HEK293T (cell line): ENCODE results near the gene SEMA4A.

Source experiments
- ARNT ChIP-seq: fragments of 450-650 bp; IDR thresholded peaks from 2 replicates; pipeline ENCODE4 v1.6.1; 2017; ENCODE audit warnings: mild to moderate bottlenecking
- BHLHE40 ChIP-seq: fragments of 450-650 bp; IDR thresholded peaks from 2 replicates; pipeline ENCODE4 v1.6.1; 2016; ENCODE audit warnings: mild to moderate bottlenecking, moderate library complexity, borderline replicate concordance
- CTBP1 ChIP-seq: fragments of 450-650 bp; IDR thresholded peaks from 2 replicates; pipeline ENCODE4 v1.6.1; 2016; ENCODE audit warnings: borderline replicate concordance
- ELF4 ChIP-seq: fragments of 450-650 bp; IDR thresholded peaks from 2 replicates; pipeline ENCODE4 v1.6.1; 2017; ENCODE audit warnings: antibody characterized with exemption
- FOXA1 ChIP-seq: fragments of 450-650 bp; IDR thresholded peaks from 2 replicates; pipeline ENCODE4 v1.6.1; 2016; ENCODE audit warnings: mild to moderate bottlenecking
- FOXK2 ChIP-seq: fragments of 450-650 bp; IDR thresholded peaks from 2 replicates; pipeline ENCODE4 v1.6.1; 2016; ENCODE audit warnings: mild to moderate bottlenecking
- FOXM1 ChIP-seq: fragments of 450-650 bp; IDR thresholded peaks from 2 replicates; pipeline ENCODE4 v1.6.1; 2017; ENCODE audit warnings: mild to moderate bottlenecking, borderline replicate concordance
- L3MBTL2 ChIP-seq: fragments of 450-650 bp; conservative IDR thresholded peaks from 2 replicates; pipeline ENCODE4 v1.6.1; 2016; ENCODE audit warnings: mild to moderate bottlenecking
- SP1 ChIP-seq: fragments of 450-650 bp; IDR thresholded peaks from 2 replicates; pipeline ENCODE4 v1.6.1; 2017
- SUZ12 ChIP-seq: fragments of 450-650 bp; IDR thresholded peaks from 2 replicates; pipeline ENCODE4 v1.6.1; 2016; ENCODE audit warnings: mild to moderate bottlenecking
- TARDBP ChIP-seq: fragments of 450-650 bp; IDR thresholded peaks from 2 replicates; pipeline ENCODE4 v1.6.1; 2016
- ZNF384 ChIP-seq: fragments of 450-650 bp; IDR thresholded peaks from 2 replicates; pipeline ENCODE4 v1.6.1; 2016
- TF ChIP-seq, protein P1 (sequence below): fragments of 450-650 bp; IDR thresholded peaks from 2 replicates; pipeline ENCODE4 v1.6.1; 2016

DNA sequence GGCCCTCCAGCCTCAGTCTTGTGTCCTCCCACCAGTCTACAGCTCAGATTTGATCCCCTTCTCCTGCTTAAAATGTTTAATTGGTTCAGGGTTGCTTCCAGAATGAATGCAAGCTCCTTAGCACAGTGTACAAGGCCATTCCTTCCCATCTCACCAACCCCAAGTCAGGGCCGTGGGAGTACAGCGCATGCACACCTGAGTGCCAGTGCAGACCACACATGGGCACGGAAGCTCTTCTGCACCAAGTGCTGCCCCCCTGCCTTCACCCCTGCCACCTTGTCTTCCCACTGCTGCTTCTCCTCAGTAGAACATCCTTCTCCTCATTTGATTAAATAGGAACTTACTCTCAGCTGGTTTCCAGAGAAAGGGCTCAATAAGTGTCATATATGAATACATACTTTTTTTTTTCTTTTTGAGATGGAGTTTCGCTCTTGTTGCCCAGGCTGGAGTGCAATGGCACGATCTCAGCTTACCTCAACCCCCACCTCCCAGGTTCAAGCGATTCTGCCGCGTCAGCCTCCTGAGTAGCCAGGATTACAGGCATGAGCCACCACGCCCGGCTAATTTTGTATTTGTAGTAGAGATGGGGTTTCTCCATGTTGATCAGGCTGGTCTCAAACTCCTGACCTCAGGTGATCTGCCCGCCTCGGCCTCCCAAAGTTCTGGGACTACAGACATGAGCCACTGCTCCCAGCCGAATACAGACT is 68.8 kb downstream of the SEMA4A start:
- TF ChIP-seq FOXA1 (no peak), TARDBP (no peak), FOXK2 (no peak), SP1 (no peak), ARNT (no peak), CTBP1 (no peak), SUZ12 (no peak), BHLHE40 (no peak), ZNF384 (no peak), L3MBTL2 (no peak), FOXM1 (no peak), ELF4 (no peak)
- TF ChIP-seq, protein P1, sequence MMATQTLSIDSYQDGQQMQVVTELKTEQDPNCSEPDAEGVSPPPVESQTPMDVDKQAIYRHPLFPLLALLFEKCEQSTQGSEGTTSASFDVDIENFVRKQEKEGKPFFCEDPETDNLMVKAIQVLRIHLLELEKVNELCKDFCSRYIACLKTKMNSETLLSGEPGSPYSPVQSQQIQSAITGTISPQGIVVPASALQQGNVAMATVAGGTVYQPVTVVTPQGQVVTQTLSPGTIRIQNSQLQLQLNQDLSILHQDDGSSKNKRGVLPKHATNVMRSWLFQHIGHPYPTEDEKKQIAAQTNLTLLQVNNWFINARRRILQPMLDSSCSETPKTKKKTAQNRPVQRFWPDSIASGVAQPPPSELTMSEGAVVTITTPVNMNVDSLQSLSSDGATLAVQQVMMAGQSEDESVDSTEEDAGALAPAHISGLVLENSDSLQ: no peak
